Pons (tissue), 1 donor: ENCODE results near the gene OSBPL3.

ENCODE experiments used
- DNase-seq: peaks from one replicate; pipeline ENCODE4 v3.0.0-alpha.2; 2016; ENCODE audit warnings: low spot score

The OSBPL3 gene

DNA sequence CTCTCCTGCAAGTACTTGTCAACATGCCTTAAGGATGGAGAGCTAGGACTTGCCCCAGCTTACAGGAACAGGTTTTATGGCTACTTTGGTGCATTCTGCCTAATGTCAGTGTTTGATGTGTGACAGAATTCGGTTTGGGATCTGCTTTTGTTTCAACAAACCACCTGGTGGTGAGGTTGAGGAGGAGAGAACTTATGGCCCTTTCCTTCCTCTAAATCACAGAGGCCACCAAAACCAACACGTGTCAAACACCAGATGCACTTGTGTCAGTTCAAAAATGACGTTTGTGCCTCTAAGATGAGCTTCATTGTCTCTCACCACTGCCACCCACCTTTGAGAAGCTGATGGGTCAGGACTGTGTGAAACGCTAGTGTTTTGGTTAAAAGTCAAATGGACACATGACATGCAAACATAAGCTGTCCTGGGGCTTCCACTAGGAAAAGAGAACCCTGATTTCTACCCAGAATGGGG lies 83.9 kb downstream of the OSBPL3 start:
- peak; percentile 12 for DNase-seq

DNA sequence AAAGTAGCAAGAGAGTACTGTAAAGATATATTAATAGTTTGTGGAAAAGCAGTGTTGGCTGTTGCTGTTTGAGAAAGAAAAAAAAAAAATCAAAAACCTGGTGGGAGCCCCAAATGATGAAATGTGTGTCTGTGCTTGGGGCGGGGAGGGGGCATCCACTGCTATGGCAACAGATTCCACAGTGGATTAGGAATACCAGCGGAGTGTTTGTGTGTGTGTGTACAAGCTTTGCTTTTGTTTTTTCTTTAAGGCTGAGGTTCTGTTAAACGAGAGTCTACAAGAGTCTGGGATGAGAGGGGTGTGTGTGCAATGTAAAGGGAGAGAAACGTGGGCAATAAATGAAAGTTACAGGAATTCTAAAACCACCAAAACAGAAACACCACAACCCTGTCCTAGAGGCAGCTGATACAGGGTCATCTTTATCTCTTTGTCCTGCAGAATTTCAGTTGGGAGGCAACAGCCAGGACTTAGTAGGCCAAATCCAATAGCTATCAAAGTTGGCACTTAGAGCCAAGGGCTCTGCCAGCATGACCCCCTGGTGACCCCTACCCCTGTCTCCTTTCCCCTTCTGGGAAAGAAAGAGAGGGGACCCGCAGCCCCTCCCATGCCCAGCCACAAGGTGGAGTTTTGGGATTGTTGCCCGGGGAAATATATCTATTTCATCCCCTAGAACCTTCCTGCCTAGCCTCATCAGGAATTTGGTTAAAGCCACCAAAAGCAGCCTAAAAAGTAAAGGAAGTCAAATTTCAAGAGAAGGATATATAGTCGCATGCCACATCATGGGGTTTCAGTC lies 85.4 kb downstream of the OSBPL3 start:
- DNase-seq: no peak

DNA sequence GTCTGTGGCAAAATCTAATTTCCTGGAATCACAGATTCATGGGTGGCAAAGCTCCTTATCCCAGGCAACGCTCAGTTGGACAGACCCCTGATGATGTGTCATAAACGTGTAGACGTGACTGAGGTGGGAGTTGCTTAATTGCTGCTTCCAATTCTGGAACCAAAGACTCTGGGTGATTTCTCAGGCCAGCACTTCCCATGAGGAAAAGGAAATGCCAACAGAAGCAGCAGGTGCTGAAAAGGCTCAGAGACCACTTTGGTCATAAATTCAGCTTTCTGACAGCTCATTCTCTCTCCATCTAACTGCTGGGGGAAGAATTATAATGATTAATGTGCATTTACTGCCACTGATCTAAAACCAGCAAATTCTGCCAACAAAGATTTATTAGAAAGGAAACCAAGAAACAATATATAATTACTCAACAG lies 88.7 kb downstream of the OSBPL3 start:
- DNase-seq: no peak

DNA sequence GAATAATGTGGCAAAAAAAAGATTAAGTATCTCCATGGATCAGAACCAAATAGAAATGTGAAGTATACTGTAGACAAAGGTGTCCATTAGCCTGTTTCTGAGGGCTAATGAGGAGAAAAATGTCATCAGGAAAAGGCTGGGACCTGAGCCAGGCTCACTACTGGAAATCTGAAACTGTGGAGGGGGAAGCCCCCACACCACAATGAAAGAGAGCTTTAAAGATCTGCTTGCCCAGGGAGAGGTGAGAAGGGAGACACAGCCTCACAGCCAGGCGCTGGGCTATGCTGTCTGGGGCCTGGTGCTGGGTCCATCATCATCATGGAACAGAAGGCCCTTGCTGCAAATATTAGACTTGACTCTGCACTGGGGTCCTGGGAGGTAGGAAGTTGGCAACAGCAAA lies 90.4 kb downstream of the OSBPL3 start:
- DNase-seq: no peak

DNA sequence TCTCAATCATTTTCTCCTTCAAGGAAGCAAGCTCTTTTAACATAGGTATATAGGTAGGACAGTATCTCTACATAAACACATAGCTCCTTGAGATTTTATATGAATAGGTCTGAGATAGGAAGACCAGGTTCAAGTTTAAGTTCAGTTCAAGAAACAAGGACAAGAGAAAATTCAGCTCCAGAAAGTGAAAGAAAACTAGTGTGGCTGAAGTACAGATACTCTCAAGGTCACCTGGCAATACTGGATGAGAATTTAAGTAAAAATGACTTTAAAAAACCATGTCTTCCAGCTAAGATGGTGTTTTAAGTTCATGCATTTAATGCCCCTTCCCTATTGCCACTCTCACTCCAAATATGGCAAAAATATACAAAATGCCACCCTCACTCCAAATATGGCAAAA lies 91.3 kb downstream of the OSBPL3 start:
- DNase-seq: no peak

DNA sequence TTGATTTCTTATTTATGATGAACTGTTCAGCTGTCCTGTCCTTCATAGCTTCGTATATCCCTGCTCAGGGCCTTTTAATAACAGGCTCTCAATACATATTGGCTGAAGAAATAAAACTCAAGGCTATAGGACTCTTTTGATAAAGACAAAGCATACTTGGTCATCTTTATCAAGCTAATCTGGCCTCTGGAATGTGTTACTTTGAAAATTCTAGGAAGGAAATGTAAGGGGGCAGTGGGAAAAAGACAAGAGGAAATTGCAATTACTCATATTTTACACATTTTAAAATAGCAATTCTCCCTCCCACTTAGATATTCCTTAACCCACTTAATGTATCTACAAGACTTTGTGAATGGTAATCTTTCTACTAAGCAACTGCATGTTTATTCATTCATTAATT lies 94.3 kb downstream of the OSBPL3 start:
- DNase-seq: no peak

DNA sequence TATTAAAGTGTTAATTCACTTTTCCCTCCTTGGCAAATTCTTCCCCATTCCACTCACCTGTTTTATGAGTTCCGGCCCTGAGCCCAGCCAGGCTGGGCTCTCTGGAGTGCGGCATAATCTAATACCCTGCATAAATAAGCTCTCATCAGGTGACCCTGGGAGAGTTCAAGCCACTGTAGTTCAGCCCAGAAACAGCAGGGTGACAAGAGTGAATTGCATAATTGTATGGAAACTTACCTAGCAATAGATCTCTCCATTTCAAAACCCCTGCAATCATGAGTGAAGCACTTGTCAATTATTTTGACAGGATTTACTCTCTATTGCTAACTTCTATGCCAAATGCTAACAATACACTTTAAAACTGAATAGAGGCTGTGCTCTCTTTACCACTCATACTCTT lies 94.7 kb downstream of the OSBPL3 start:
- DNase-seq: no peak

DNA sequence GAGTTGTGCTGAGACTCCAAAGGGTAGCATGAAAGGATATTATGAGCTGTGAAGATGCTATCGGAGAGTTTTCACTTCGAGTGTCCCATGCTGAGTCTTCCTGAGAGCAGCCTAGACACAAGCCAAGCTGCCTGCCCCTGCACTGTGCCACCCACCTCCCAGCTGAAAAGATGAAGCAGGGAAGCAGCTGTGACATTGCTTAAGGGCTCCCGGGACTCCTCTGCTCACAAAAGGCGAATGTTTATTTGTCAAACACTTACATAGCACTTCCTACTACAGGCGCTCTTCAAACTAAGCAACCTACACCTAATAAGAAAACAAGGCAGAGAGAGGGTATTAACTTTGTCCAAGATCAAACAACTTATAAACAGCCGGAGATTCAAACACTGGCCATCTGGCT lies 95.6 kb downstream of the OSBPL3 start:
- no peak for DNase-seq

DNA sequence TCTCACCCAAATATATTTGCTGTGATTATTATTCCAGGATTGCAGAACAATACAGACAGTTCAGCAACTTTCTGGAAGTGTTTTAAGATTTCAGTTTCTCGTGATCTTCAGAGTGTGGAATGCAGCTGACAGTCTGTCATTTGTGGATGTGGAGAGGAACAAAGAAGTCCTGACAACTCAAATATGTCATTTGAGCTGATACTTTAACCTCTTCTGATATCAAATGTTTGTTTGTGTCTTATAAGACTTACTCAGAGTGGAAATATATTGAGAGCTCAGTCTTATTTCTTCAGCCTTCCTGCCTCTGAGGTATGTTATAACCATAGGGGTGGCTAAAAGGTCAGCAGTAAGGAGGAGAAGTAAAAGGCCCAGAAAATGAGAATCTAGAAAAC lies 96.4 kb downstream of the OSBPL3 start:
- DNase-seq: no peak

DNA sequence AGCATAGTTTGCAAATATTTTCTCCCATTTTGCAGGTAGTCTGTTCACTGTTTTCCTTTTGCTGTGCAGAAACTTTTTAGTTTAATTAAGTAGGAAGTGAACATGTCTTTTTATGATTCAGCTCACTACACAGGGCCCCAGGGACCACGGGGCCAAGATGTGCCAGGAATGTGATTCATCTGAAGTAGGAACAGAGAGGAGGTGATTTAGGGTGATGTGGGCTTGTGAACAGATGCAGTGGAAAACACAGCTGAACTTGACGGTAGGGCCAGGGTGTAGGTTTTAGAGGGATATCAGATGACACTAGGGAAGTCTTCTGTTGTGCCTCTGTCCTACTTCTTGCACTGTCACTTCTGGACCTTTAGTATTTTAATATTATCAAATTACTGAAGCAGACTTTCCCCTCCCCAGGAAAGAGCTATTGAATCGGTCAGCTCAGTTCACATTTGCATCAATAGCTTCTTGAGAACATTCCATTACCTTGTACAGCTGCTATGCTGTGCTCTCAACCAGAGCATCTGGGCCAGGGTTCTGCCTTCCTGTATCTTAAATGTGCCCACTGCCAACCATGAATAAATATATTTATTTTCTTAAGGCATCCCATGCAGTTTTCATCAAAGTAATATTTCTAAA lies 96.9 kb downstream of the OSBPL3 start:
- peak; percentile 24 for DNase-seq

DNA sequence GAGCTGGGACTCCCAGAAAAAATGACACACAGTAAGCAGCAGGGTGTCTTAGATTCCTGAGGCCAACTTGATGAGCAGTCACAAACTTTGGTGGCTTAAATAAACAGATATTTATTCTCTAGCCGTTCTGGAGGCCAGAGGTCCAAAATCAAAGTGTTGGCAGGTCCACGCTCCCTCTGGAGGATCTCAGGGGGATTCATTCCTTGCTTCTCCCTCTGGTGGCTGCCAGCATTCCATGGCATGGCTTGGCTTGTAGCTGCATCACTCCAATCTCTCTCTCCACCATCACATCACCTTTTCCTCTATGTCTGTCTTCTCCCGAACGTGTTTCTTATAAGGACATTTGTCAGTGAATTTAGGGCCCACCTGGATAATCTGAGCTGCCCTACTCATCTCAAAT lies 98.4 kb downstream of the OSBPL3 start:
- no peak for DNase-seq

DNA sequence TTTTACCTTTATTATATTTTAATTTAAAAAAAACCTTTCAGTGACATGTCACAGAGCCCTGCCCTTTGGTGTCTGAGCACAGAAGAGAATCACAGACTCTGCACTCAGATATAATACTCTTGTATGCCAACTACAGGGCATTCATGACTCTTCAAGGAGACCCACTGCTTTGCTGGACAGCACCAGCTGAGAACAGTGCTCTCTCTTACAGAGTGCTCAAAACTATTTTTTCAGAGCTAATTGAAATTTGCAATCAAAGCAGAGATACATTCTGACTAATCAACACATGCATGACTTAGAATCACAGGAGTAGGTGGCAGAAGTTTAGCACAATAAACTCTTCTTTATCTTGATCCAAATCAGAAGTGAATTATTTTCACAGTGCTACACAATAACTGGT lies 99.1 kb downstream of the OSBPL3 start:
- no peak for DNase-seq

DNA sequence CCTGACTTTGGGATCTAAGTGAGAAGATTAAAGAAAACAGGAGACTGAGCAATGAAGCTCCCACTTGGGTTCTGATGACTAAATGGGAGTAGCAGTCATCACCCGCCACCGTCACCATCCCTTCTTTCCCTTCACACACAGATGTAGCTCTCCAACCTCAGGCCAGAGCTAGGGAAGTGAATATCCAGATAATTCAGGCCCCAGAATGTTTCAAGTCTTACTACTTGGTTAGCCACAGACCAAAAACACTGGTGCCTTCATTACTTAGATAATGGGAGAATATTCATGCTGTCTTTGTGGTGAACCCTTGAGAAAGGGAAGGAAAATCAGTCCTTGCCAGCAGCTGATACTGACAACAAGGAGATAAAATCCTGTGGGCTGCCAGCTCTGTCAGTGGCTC lies 100.7 kb downstream of the OSBPL3 start:
- DNase-seq: no peak

DNA sequence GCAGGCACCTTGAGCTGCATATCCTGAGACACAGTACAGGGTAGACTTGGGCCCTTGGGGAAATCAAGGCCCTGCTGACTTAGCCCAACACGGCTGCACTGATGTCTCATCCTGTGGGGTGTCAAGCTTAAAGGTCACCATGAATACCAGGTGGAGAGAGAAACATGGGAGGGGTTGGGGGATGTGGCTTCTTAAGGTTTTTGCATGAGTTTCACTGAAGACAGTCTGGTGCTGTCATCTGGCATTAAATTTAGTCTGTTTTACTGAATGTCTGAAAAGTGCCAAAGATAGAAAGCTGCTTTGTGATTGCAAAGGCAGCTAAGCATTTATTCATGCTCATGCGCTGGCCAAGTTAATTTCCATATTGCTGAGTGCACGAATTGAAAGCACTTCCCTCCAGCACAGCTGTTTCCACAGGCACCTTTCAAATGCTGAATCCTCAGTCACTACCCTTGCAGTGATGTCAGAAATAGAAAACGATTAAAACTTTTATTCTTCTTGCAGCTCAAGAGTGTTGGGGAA lies 102.1 kb downstream of the OSBPL3 start:
- peak; percentile 50 for DNase-seq

DNA sequence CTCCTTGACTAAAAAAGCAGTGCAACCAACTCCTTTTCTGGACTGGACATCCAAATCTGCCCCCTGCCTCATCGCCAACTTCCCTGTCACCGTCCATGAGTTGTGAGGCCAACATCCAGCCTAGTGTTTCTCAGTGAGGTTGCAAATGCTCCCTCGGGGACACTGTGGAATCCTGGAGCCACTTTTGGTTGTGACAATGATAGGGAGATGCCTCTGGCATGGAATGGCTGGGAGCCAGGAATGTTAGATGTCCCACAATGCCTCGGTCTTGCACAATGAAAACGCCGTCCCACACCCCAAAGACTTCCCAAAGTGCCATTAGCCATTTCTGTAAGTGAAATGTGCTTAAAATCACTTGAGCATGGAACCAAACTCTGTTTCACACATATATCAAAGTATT lies 105.2 kb downstream of the OSBPL3 start:
- no peak for DNase-seq

DNA sequence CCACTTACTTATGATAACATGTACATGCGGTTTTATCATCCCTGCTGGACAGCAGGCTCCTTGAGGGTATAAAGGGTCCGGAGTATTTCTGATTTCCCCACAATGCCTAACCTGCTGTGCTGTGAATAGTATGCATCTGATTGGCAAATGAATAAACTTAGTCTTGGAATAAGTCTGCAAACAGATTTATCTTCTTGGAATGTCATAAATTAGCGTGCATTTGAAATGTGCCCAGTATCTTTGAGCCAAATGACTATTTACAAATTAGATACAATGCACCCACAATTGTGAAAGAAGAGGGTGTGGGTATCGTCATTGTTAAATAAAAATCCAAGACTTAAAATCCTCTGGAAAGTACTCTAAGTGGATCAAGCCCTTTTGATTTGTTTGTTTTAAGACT lies 106.0 kb downstream of the OSBPL3 start:
- DNase-seq: no peak

DNA sequence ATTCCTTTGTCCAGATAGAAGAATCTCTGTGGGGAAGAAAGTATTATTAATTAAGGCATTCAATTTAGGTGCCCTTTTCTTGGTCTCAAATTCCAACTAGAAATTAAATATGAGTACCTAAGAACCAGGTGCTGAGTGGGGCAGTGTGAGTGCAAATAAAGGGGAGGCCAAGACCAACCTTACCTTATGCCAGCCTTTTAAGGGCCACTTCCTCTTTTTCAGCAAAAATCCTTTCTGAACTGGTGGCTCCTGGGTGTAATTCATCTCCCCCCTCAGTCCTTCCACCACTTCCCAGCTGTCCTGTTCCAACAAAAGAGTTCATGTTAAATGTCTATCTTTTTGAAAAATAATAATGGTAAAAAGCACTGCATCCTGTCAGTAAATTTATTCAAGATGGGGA lies 108.2 kb downstream of the OSBPL3 start:
- no peak for DNase-seq

DNA sequence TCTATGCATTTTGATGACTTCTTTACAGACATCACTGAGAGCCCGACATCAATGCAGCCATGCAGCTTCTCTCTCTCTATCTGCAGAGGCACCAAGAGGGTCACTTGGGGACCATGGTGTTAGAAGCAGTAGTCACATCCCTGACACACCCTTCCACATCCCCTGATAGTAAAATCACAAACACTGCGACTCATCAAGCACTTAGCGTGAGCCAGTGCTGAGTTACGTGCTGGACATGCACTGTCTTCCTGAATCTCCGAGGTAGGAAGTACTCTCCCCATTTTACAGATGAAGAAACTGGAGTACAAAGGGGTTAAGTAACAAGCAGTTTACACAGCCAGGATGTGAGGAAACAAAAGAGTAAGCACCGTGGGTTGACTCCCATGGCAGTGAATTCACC lies 109.2 kb downstream of the OSBPL3 start:
- no peak for DNase-seq

DNA sequence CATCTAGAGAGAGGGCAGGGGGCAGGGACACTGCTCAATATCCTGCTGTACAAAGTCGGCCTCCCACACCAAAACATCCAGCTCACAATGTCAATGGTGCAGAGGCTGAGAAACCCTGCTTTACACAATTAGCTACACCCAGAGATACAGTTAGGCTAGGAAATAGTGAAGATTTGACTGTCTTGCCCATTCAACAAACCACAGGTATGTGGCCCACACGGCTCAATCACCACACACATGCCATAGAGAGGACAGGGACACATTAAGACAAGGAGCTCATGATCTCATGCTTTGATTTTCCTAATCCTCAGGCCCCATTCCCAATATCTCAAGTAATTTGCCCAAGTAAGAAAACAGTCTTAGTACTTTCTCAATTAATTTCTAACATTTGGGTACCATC lies 110.4 kb downstream of the OSBPL3 start:
- DNase-seq: no peak

DNA sequence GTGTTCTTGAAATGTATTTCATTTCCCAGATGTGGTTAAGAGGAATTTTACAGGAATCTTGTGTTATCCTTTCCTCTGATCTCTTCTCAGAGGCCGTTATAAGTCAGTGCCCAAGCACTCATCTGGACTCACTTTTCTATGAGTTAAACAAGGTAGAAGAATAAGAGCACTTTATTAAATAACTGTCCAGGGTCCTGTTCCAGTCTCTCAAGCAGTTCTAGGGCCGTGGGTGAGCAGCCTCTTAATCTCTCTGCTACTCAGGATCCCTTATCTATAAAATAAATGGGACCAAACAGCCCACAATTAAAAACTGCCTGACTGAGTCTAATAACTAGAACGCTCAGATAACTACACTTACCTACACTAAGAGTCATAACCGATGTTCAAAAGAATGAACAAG lies 111.2 kb downstream of the OSBPL3 start:
- DNase-seq: no peak

DNA sequence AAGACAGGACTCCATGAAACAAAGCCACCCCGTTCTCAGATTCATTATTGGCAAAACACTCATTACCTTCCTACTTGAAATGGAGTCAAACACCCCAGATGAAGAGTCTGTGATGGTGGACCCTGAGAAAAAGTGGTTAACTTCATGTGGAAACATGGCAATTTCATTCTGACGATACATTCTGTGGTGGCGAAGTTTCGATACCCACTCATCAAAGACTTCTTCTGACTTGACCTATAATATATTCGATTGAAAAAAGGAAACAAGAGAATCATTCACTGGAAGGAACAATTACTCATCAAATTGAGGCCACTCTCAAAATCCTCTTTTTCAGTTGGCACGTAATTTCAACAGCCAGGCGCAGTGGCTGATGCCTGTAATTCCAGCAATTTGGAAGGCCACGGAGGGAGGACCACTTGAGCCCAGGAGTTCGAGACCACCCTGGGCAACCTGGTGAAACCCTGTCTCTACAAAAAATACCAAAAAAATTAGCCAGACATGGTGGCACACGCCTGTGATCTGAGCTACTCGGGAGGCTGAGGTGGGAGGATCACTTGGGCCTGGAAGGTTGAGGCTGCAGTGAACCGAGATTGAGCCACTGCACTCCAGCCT lies 113.9 kb downstream of the OSBPL3 start:
- no peak for DNase-seq

DNA sequence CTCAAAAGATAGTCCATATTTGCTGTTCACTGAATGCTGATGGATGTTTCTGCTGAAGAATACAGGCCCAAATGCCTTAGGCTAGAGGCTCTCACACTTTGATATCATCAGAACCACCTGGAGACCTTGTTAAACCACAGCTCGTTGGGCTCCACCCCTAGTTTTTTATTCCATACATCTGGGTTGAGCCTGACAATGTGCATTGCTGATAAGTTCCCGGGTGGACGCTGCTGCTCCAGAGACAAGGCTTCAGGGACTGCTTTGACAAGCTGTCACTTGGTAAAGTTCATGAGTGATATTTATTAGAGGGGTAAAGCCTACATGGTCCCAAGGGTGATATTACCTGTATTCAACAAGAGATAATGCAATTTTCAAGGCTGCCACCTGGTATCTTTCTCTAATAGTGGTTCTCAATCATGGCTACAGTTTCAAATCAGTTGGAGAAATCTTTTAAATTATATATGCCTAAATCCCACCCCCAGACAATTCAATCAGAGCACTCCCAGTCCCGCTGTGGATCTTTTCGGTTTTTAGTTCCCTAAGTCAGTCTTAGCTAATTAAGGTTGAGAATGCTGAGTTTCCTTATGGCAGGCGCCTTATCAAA lies 115.7 kb downstream of the OSBPL3 start:
- no peak for DNase-seq

DNA sequence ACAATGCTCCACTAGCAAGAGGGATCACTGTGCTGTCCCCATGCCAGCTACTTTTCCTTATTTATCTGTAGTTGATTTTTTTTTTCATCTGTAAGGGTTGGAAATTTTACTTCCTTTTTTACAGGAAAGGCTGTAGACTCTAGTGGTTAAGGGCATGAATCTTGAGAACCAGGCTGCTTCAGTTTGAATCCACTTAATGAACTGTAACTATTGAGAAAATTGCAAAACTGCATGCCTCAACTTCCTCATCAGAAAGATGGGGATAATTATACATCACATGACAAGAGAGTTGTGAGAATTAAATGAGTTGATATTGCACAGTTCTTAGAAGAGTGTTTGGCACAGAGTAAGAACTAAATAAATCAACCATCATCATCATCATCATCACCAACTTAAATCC lies 116.4 kb downstream of the OSBPL3 start:
- DNase-seq: no peak
